COLO668 (cell line): ENCODE data around the gene PHYH.
"Not testable (repeated sequence)": the region's sequence is repeated elsewhere in the genome, so short reads cannot be mapped to it uniquely, and the experiment has no call there.

Source experiments
- DNase-seq: peaks from one replicate; lab custom pipeline; 2025; ENCODE audit not compliant: unreplicated experiment; lab: John Stamatoyannopoulos, UW

PHYH gene

DNA sequence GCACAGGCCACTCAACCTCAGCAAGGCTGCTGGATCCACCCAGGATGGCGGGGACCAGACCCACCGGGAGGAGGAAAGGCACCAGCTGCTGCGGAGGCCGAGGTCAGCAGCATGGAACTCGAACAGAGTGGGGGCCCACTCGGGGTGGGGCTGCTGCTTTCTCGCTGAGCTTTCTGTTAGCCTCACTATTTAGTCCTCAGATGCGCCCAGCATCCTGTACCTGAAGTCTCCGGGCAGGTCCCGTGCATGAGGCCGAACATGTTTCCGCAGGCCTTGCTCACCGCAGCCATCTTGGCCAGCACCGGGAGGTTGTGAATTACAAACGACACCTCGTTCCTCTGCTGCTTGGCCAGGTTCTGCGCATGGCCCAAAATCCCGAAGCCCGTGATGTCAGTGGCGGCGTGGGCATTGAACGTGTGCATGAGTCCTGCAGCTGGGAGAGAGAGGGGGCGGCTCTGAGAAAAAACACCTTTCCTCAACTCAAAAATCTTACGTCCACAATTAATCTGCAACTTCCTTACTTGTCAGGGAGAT is 22.8 kb upstream of the PHYH start:
- DNase-seq, result no peak

GRCh38 chr10:13321576-13321975 is 21.7 kb upstream of the PHYH start:
- DNase-seq, result no peak

- no peak for DNase-seq
Measured at GRCh38 chr10:13319166-13319565, 19.3 kb upstream of the PHYH start.

- DNase-seq, result no peak
Measured at GRCh38 chr10:13317474-13317873, 17.6 kb upstream of the PHYH start.

DNA sequence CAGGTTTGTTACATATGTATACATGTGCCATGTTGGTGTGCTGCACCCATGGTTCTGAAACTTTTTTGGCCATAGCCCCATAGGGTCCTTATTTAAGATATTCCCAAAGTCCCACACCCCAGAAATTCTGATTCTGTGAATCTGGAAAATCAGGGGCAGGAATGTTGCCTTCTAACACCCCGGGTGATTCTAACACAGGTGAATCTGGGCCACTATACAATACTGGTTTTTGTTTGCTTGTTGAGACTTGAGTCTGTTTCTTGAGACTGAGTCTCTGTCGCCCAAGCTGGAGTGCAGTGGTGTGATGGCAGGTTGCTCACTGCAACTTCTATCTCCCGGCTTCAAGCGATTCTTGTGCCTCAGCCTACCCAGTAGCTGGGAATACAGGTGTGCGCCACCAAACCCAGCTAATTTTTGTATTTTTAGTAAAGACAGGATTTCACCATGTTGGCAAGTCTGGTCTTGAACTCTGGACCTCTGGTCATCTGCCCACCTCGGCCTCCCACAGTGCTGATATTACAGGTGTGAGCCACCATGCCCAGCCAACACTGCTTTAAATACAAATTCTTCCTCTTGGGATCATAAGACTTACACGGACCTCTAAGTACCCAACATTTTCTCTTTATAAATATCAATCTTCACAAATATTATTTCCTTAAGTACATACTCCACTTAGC is 16.9 kb upstream of the PHYH start:
- DNase-seq, result no peak

- no peak for DNase-seq
Measured at GRCh38 chr10:13315361-13315760, 15.5 kb upstream of the PHYH start.

- no peak for DNase-seq
Measured at GRCh38 chr10:13311177-13311575, 11.3 kb upstream of the PHYH start.

DNA sequence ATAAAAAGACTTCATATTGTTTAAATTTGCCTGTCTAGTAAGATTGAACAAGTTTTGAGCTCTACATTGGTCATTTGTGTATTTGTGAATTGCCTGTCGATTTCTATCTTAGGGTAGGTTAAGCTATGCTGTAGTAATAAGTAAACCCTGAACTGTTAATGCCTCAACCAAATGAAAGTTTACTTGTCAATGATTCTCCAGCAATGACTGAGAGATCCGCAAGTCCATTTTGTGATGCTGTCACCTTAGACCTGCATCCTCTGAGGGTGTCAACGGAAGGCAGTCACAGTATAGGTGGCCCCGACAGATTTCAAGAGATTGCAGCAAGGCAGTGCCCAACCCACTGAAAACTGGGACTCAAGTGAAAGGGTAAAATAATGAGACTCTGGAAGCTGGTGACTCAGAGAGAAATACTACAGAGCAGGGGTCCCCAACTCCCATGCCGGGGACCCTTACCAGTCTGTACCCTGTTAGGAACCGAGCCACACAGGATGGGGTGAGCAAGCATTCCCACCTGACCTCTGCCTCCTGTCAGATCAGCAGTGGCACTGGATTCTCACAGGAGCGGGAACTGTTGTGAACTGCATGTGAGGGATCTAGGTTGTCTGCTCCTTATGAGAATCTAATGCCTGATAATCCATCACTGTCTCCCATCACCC is 10.8 kb upstream of the PHYH start:
- no peak for DNase-seq

GRCh38 chr10:13309792-13310191 is 9.9 kb upstream of the PHYH start:
- DNase-seq, result no peak

GRCh38 chr10:13308096-13308495 is 8.2 kb upstream of the PHYH start:
- DNase-seq, result no peak

DNA sequence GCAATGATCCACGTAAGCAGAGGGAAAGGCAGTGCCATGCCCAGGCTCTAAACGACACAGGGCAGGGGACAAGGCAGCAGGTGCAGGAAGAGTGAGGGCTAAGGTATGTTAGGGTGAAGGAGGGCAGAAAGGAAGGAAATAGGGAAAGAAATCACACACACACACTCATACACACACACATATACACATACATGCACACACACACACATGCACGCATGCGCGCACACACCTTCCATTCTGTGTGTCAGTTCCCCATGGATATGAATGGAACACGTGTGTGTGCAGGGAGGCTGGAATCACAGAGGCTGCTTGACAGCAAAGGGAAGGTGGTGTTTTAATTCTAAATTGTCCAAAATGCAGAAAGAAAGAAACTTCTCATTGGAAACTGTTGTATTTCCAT is 6.2 kb upstream of the PHYH start:
- no peak for DNase-seq

DNA sequence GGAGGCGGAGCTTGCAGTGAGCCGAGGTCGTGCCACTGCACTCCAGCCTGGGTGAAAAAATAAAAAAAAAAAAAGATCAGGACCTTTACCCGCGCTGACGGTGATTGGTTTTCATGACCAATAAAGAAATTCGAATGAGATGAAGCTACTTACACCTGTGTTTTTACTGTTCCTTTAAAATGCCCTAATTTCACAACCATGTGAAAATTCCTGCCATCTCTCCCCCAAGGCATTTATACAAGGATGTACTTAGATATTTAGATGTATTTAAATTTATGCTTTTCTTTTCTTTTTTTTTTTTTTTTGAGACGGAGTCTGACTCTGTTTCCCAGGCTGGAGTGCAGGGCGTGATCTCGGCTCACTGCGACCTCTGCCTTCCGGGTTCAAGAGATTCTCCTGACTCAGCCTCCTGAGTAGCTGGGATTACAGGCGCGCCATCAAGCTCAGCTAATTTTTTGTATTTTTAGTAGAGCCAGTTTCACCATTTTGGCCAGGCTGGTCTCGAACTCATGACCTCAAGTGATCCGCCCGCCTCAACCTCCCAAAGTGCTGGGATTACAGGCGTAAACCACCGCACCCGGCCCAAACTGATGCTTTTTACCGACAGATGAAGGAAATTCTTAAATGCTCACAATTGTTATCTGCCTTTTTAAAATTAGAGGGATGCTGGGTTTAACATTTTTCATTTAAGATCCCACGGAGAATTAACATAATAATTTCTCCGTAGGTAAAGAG is 3.1 kb upstream of the PHYH start:
- no peak for DNase-seq

- no peak for DNase-seq
Measured at GRCh38 chr10:13298748-13299436, 972 bp downstream of the PHYH start.

DNA sequence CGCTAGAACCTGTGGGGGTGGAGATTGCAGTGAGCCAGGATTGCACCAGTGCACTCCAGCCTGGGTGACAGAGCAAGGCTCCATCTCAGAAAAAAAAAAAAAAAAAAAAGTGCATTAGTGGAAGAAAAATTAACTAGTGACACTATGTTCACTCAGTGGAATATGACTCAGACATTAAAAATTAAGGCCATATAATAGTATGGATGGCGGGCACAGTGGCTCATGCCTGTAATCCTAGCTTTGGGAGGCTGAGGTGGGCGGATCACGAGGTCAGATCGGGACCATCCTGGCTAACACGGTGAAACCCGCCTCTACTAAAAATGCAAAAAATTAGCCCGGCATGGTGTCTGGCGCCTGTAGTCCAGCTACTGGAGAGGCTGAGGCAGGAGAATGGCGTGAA is 3.4 kb downstream of the PHYH start:
- DNase-seq, result no peak

- no peak for DNase-seq
Measured at GRCh38 chr10:13294784-13295183, 5.1 kb downstream of the PHYH start.

DNA sequence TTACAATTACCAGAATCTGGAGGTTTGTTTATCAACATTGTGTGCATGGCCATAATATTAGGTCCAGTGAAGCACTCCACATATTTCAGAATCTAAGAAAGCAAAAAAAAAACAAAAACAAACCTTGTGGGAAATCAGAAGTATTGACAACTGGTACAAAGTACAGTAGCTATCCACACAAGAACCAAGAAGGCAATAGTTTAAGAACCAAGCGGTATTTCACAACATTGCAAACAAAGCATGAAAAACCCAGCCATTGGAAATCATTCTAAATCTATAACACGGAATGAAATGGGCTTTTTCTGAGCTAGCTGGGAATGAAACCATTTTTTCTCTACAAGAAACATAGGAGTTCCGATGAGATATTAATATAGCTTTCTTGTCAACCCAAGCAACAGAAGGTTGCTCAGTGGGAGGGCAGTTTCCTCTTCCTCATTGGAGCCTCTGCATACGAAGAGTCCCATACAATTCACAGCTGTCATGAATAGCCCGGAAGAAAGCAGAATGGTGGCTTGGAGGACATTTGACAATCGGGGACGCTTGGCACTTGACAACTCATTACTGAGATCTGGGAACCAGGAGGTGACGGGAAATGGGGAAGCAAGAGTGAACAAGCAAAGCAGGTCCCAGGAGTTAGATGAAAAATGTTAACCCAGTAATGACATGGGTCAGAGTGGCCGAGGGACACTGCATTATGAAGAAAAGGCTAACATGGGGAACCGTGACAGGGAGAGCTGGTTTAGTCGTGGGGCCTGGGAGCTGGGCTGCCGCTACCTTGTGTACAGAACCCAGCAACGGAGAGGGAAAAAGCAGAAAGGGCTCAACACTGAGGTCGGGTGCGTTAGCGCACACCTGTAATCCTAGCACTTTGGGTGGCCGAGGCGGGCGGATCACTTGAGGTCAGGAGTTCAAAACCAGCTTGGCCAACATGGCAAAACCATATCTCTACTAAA is 7.8 kb downstream of the PHYH start:
- DNase-seq, result no peak

GRCh38 chr10:13291061-13291460 is 8.8 kb downstream of the PHYH start:
- no peak for DNase-seq

DNA sequence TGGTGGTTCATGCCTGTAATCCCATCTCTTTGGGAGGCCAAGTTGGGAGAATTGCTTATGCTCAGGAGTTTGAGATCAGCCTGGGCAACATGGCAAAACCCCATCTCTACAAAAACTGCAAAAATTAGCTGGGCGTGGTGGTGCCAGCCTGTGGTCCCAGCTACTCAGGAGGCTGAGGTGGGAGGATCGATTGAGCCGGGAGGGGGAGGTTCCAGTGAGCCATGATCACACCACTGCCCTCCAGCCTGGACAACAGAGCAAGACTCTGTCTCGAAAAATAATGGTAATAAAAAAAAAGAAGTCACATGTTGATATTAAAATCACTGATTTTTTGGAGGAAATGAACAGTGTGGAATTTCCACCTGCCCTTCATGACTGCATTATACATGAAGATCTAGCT is 15.8 kb downstream of the PHYH start:
- DNase-seq, result no peak

DNA sequence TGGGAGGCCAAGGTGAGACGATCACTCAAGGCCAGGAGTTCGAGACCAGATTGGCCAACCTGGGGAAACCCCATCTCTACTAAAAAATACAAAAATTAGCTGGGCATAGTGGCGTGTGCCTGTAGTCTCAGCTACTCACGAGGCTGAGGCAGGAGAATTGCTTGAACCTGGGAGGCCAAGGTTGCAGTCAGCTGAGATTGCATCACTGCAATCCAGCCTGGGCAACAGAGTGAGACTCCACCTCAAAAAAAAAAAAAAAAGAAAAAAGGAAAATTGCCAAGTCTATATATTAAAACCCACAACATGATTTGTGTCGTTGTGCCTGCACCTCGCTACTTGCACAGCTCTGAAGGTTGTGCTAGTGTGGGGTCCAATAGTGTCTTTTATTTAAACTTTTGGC is 17.5 kb downstream of the PHYH start:
- DNase-seq, result not testable (repeated sequence)

- no peak for DNase-seq
Measured at GRCh38 chr10:13276749-13277365, 23.0 kb downstream of the PHYH start.
